ENCODE results near the gene PNMT.

The PNMT gene

GRCh38 chr17:39701012-39701783 is 32.9 kb downstream of the PNMT start:
- H3K4me3 ChIP-seq (ENCODE audit: low read depth, low read length) = peak overlapping the region; percentile 90
- DNase-seq (ENCODE audit: low read depth) = no peak
- TF ChIP-seq, protein P1, sequence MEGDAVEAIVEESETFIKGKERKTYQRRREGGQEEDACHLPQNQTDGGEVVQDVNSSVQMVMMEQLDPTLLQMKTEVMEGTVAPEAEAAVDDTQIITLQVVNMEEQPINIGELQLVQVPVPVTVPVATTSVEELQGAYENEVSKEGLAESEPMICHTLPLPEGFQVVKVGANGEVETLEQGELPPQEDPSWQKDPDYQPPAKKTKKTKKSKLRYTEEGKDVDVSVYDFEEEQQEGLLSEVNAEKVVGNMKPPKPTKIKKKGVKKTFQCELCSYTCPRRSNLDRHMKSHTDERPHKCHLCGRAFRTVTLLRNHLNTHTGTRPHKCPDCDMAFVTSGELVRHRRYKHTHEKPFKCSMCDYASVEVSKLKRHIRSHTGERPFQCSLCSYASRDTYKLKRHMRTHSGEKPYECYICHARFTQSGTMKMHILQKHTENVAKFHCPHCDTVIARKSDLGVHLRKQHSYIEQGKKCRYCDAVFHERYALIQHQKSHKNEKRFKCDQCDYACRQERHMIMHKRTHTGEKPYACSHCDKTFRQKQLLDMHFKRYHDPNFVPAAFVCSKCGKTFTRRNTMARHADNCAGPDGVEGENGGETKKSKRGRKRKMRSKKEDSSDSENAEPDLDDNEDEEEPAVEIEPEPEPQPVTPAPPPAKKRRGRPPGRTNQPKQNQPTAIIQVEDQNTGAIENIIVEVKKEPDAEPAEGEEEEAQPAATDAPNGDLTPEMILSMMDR (IDR thresholded peaks at IDR 0.05; ENCODE audit: control insufficient read depth, extremely low read depth, insufficient read depth) = no peak

- DNase-seq (ENCODE audit: low read depth) = no peak
- peak overlapping the region; percentile 90 for H3K4me3 ChIP-seq (ENCODE audit: low read depth, low read length)
- TF ChIP-seq, protein P1 (IDR thresholded peaks at IDR 0.05; ENCODE audit: control insufficient read depth, extremely low read depth, insufficient read depth) = no peak
These were observed 33.6 kb downstream of the PNMT start for GRCh38 chr17:39701784-39702422.

DNA sequence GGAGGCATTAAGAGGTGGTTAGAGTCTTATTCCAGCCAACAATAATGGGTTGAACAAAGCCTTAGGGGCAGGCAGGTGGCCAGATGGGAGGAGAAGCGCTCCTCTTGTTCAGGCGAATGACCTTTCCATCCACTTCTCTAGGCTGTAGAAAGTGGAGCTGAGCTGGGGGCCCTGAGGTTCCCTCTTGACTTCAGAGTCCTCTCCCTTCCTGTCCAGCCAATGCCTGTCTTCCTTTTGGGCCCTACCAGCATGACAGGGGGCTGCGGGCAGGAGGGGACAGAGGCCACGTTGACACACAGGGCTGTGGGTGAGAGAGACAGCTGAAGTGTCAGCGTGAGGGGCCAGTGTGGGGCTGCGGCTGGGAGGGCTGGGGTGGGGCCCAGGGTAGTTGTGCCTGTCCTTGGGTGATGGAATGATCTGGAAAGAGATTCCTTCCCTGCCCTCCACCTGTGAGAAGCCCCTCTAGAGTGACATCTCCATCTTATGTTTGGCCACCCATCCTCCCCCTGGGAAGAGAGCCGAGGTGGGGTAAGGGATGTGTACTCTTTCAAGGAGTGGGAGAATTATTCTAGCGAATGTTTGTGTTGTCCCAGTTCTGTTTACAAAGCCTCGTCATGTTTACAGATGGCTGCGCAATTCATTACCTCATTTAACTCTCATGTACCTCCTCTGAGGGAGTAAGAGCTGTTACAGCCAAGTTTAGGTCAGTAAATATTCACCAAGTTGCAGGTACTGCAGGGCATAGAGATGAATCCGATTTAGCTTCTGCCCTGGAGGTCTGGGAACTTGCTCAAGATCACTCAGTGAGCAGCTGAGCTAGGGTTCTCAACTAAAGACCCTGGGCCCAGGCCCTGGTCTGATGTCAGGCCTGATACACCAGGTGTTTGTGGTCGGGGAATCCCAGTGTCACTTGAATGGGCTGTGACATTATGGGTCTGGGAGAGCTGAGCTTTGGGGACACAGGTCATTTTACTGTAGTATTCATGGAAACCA is 34.9 kb downstream of the PNMT start:
- peak; percentile 98 for DNase-seq (ENCODE audit: low read depth)
- TF ChIP-seq, protein P1 (IDR thresholded peaks at IDR 0.05; ENCODE audit: control insufficient read depth, extremely low read depth, insufficient read depth) = no peak
- H3K4me3 ChIP-seq (ENCODE audit: low read depth, low read length) = peak overlapping the region; percentile 90

DNA sequence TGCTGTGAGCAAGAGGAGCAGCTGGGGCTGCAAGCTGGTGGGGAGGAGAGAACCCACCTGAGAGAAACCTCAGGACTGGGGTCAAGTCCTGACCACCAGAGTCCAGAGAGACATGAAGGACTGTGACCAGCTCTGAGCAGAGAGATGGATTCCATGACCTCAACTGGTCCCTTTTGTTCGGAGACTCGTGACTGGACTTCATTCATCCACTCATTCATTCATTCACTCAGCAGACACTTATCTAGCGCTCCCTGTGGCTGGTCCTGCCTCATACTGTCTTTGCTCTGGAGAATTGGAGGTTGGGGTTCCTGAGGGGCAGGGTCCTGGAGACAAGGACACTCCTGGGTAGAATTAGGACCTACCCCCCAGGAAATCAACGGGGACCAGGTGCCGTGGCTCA is 35.7 kb downstream of the PNMT start:
- TF ChIP-seq, protein P1 (IDR thresholded peaks at IDR 0.05; ENCODE audit: control insufficient read depth, extremely low read depth, insufficient read depth) = no peak
- H3K4me3 ChIP-seq (ENCODE audit: low read depth, low read length) = peak overlapping the region; percentile 32
- no peak for DNase-seq (ENCODE audit: low read depth)

DNA sequence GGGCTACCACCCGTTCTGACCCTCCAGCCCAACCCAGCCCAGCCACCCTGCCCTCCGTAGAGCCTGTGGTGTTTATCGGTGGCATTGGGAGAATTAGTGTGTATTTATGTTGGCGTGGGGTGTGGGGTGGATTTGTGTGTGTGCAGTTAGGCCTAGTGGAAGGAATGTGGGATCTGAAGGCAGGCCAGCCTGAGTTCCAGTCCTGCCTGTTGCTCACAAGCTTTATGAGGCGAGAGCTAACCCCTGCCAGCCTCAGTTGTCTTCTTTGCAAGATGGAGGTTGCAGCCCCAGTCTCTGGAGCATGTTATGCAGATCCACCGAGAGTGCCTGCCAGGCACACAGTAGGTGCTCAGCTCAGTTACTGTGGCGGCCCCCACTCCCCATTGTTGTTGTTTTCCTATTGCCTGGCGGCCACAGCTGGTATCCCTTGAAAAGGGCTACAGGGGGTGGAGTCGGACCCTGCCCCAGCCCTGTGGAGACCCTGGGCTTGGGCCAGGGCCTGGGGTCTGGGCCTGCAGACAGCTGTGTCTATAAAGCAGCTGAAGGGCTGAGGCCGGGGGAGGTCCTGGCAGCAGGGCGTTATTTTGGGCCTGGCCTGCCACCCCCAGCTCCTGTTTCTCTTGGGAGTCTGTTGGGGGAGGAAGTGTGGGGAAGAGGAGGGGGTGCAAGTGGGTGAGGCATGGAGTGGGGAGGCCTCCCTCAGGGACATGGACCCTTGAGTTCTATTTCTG is 36.7 kb downstream of the PNMT start:
- TF ChIP-seq, protein P1 (IDR thresholded peaks at IDR 0.05; ENCODE audit: control insufficient read depth, extremely low read depth, insufficient read depth) = peak; percentile 29
- H3K4me3 ChIP-seq (ENCODE audit: low read depth, low read length) = peak overlapping the region; percentile 42
- DNase-seq (ENCODE audit: low read depth) = peak; percentile 77

- peak; percentile 95 for DNase-seq (ENCODE audit: low read depth)
- TF ChIP-seq, protein P1 (IDR thresholded peaks at IDR 0.05; ENCODE audit: control insufficient read depth, extremely low read depth, insufficient read depth) = no peak
- peak overlapping the region; percentile 42 for H3K4me3 ChIP-seq (ENCODE audit: low read depth, low read length)
These were observed 37.6 kb downstream of the PNMT start for GRCh38 chr17:39705786-39706348.

Measured in LNCaP clone FGC (cell line).